DND-41 (cell line): Measurements from ENCODE around the gene RNU1-3.
"Not testable (repeated sequence)": the region's sequence is repeated elsewhere in the genome, so short reads cannot be mapped to it uniquely, and the experiment has no call there.

Experiments used
- CTCF ChIP-seq: IDR thresholded peaks from 2 replicates; pipeline ENCODE4 v1.5.1; 2012; ENCODE audit warnings: borderline replicate concordance, low read length, moderate library complexity, mild to moderate bottlenecking; ENCODE audit not compliant: poor library complexity, severe bottlenecking; ENCODE audit errors: extremely low read depth
- EZH2 ChIP-seq: IDR thresholded peaks from 3 replicates; pipeline ENCODE4 v1.6.1; 2012; ENCODE audit warnings: borderline replicate concordance, low read depth, mild to moderate bottlenecking, moderate library complexity, low read length, inconsistent platforms; ENCODE audit not compliant: severe bottlenecking

DNA sequence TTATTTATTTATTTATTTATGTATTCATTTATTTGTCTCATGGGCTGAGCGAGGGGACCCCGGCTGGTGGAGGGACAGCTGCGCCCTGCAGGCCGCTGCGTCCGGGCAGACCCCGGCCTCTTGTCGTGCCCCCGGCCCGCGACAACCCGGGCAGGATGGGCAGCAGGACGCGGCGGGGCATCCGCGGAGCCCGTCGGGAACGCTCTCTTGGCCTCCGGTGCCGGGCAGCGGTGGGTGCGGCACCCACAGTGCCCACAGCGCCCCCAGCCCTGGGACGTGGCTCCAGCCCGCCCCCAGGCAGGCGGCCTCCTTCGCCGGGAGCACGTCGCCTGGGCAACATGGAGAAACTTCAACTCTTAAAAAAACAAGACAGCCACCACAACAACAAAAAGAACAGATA is 8.5 kb downstream of the RNU1-3 start:
- not testable (repeated sequence) for TF ChIP-seq CTCF, EZH2
